ENCODE measurements around the gene TOX2. TPM values are rescaled to one million over a fixed set of nuclear protein-coding genes. Genes with fewer than 3 reads are reported as not detected.

TOX2 gene
- total RNA-seq, 2 experiments from 2014 or later, result 0.23 TPM; not detected in 1

DNA sequence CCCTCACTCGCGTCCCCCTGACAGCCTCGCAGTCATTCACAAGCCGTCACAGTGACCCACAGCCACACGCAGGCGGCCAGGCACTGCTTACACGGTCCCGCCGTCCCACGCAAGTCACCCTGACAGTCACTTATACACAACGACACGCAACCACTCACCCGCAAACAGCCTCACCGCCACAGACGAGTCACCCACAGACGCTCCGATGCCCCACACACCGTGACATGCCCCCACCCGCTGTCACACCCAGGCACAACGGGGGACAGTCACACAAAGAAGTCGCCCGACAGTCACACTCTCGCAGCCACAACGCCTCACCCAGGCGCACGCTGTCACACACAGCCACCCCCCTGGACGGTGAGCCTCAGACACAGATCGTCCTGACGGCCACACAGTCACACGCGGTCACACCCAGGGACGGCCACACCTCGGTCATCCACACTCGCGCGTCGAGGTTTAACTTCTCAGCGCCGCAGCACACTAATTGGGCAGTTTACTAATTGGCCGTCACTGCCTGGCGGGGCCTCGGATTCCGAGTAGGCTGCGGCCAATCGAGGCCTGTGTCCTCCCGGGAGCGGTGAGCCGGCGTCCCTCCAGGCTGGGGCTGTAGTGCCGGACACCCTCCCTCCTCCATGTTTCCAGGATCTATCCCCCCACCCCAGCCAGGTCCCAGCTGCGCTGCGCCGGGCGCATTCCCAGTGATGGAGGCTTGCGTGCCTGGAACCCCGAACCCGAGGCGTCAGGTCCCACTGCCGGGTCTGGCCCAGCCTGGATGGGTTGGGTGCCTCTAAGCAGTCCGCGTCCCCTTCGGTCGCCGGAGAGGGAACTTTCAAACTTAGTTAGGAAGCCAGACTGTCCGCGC is 790 bp downstream of the TOX2 start:
- no peak overlapping the region for H3K4me3 ChIP-seq (ENCODE audit: low read depth, low read length, poor library complexity, severe bottlenecking)
- POLR2A ChIA-PET, result no interaction called here
- no peak overlapping the region for H3K27ac ChIP-seq (ENCODE audit: low read depth, low read length, poor library complexity, severe bottlenecking)

DNA sequence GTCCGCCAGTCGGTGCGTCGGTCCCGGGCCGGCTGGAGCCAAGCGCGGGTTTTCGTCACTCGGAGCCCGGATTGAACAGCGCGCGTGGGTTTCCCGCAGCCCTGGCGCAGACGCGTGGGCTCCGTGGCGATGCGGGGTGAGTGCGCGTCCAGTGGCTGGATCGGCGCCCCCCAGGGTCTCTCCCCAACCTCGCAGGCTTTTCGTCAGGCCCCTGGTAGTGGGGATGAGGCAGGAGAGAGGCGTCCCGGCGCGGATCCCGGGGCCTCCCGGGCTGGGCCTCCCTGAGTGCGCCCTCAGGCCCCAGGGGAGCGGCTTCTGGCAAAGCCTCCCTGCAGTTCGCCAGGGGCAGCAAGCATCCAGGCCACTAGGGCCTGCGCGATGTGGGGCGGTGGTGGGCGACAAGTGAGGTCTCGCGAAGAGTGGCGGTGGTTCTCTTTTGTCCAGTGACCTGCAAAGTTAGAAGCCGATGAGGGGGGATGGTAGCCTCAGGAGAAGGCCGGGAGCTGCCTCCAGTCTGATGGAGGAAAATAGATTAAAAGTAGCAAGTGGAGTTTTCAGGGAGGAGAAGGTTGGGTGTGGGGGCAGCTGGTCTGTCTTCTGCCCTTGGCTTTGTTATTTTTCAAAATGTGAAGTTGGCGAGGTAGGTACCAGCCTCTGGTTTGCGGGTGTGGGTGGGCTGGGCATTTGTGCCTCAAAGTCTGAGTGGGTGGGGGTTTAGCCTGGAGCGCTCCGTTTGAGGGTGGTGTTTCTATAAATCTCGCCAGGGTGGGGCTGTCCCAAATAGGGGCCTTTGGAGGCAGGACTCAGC is 1.6 kb downstream of the TOX2 start:
- Histone ChIP-seq H3K4me3 (ENCODE audit: low read depth, low read length, poor library complexity, severe bottlenecking) (no peak overlapping the region), H3K36me3 (ENCODE audit: insufficient read depth, low read length) (no peaks in the 10 kb centered on the region), H2AFZ (ENCODE audit: low read length) (no peak overlapping the region), H4K20me1 (ENCODE audit: insufficient read depth, low read length) (no peaks in the 10 kb centered on the region), H3K4me1 (ENCODE audit: insufficient read depth, low read length, poor library complexity, severe bottlenecking) (no peaks in the 10 kb centered on the region), H3K4me2 (ENCODE audit: low read length) (no peak overlapping the region), H3K79me2 (ENCODE audit: insufficient read depth, low read depth, low read length) (no peaks in the 10 kb centered on the region), H3K9me3 (ENCODE audit: low read length) (no peaks in the 10 kb centered on the region), H3K9me2 (ENCODE audit: insufficient read depth, low read length) (no peaks in the 10 kb centered on the region), H3K27ac (ENCODE audit: low read depth, low read length, poor library complexity, severe bottlenecking) (no peak overlapping the region)
- BruUV-seq (replicated peaks), result no TSS peak
- TF ChIP-seq, protein P1, sequence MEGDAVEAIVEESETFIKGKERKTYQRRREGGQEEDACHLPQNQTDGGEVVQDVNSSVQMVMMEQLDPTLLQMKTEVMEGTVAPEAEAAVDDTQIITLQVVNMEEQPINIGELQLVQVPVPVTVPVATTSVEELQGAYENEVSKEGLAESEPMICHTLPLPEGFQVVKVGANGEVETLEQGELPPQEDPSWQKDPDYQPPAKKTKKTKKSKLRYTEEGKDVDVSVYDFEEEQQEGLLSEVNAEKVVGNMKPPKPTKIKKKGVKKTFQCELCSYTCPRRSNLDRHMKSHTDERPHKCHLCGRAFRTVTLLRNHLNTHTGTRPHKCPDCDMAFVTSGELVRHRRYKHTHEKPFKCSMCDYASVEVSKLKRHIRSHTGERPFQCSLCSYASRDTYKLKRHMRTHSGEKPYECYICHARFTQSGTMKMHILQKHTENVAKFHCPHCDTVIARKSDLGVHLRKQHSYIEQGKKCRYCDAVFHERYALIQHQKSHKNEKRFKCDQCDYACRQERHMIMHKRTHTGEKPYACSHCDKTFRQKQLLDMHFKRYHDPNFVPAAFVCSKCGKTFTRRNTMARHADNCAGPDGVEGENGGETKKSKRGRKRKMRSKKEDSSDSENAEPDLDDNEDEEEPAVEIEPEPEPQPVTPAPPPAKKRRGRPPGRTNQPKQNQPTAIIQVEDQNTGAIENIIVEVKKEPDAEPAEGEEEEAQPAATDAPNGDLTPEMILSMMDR (conservative IDR thresholded peaks at IDR 0.05; ENCODE audit: low read length), result no peak
- no peak for TF ChIP-seq EZH2phosphoT487 (IDR thresholded peaks at IDR 0.05; ENCODE audit: borderline replicate concordance, low read depth, low read length)
- ChIA-PET CTCF (ENCODE audit: unreplicated experiment) (no interaction called here), POLR2A (no interaction called here)
- no peak for DNase-seq (ENCODE audit: low spot score)
- intact Hi-C loops (cut with micrococcal nuclease; ENCODE audit: unreplicated experiment), result no loop called here

More for the DNA sequence above, 790 bp downstream of the TOX2 start:
- Histone ChIP-seq H4K20me1 (ENCODE audit: insufficient read depth, low read length) (no peaks in the 10 kb centered on the region), H2AFZ (ENCODE audit: low read length) (no peak overlapping the region), H3K4me2 (ENCODE audit: low read length) (no peak overlapping the region; the same call in 1 of the 2 replicates), H3K79me2 (ENCODE audit: insufficient read depth, low read depth, low read length) (no peaks in the 10 kb centered on the region), H3K9me2 (ENCODE audit: insufficient read depth, low read length) (no peaks in the 10 kb centered on the region), H3K9me3 (ENCODE audit: low read length) (no peaks in the 10 kb centered on the region), H3K4me1 (ENCODE audit: insufficient read depth, low read length, poor library complexity, severe bottlenecking) (no peaks in the 10 kb centered on the region), H3K36me3 (ENCODE audit: insufficient read depth, low read length) (no peaks in the 10 kb centered on the region)
- TF ChIP-seq EZH2phosphoT487 (IDR thresholded peaks at IDR 0.05; ENCODE audit: borderline replicate concordance, low read depth, low read length), result no peak
- TF ChIP-seq, protein P1 (conservative IDR thresholded peaks at IDR 0.05; ENCODE audit: low read length), result no peak
- CTCF ChIA-PET (ENCODE audit: unreplicated experiment), result no interaction called here
- no TSS peak for BruUV-seq (replicated peaks)
- intact Hi-C loops (cut with micrococcal nuclease; ENCODE audit: unreplicated experiment), result no loop called here
- no peak for DNase-seq (ENCODE audit: low spot score)
